Mesodermal cell (in vitro differentiated cells): Measurements from ENCODE around the gene ERICH6.

Source experiments
- H3K27ac ChIP-seq: 2 replicates; pipeline ENCODE4 v1.7.0; 2013; ENCODE audit warnings: mild to moderate bottlenecking, low read depth, low read length, moderate library complexity; ENCODE audit not compliant: severe bottlenecking
- H3K36me3 ChIP-seq: 2 replicates; pipeline ENCODE4 v1.7.1; 2013; ENCODE audit warnings: mild to moderate bottlenecking, low read length, moderate library complexity; ENCODE audit not compliant: control insufficient read depth, insufficient read depth
- H3K4me1 ChIP-seq: one replicate; pipeline ENCODE4 v1.7.1; 2013; ENCODE audit warnings: mild to moderate bottlenecking, low read length; ENCODE audit not compliant: insufficient read depth, control insufficient read depth, poor library complexity, severe bottlenecking
- H3K4me3 ChIP-seq: 2 replicates; pipeline ENCODE4 v1.7.0; 2013; ENCODE audit warnings: low read length, control low read depth, mild to moderate bottlenecking; ENCODE audit not compliant: insufficient read depth, poor library complexity, severe bottlenecking; ENCODE audit errors: extremely low read depth
- H3K9me3 ChIP-seq: 2 replicates; pipeline ENCODE4 v1.7.1; 2013; ENCODE audit warnings: mild to moderate bottlenecking, low read length, moderate library complexity; ENCODE audit not compliant: control insufficient read depth
- WGBS, 2 experiments: methylation state at CpG; one replicate each; pipeline ENCODE4 v1.1.5; 2013; ENCODE audit warnings: missing lambda C conversion rate in 2 of 2; ENCODE audit not compliant: insufficient coverage in 2 of 2; 5-methylcytosine and 5-hydroxymethylcytosine counted together

Gene ERICH6

DNA sequence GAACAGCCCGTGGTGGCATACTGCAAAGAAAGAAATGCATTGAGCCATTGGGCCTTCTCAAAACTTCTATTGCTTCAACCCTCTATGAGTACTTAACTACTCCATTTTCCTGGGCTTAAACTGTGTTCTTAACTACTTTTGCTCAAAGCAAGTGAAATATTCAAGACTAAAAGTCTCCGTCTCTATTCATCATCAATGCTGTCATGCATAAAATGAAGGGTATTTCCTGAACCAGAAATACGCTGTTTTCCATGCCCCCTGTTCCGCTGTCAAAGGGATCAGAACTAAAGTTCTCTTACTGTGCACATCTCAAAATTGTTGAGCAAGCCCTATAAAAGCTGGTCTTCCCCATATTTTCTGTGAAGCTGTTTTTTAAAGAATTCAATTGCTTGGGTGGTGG is 39.0 kb upstream of the ERICH6 start:
- 92 to 100% methylated on average over 4 of the region's 4 CpGs for WGBS, 2 experiments
- H3K9me3 ChIP-seq: no peaks in the 10 kb centered on the region
- no peak overlapping the region for H3K4me3 ChIP-seq
- peaks cover 32% of the 10 kb centered on the region for H3K36me3 ChIP-seq
- H3K27ac ChIP-seq: no peak overlapping the region
- H3K4me1 ChIP-seq: peaks cover 24% of the 10 kb centered on the region

DNA sequence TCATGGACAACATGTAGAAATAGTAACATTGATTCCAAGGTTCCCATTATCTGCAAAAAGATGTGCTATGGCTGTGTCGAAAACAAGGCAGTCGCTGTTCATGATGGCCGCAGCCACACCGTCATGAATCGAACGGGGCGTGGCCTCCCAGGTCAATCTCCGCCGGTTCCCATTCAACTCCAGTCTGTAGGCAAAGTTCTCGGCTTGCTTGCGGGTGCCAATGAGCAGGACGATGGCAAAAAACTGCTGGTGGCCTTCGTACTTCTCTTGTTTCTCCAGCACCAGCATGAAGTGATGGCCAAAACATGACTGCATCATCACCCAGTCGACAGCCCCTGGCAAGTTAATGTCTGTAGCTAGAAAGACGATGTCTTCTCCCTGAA is 38.4 kb upstream of the ERICH6 start:
- WGBS, 2 experiments: 93 to 96% methylated on average over 15 of the region's 15 CpGs
- no peak overlapping the region for H3K4me3 ChIP-seq
- H3K36me3 ChIP-seq: peaks cover 32% of the 10 kb centered on the region
- H3K27ac ChIP-seq: no peak overlapping the region
- H3K9me3 ChIP-seq: no peaks in the 10 kb centered on the region
- H3K4me1 ChIP-seq: peaks cover 27% of the 10 kb centered on the region

DNA sequence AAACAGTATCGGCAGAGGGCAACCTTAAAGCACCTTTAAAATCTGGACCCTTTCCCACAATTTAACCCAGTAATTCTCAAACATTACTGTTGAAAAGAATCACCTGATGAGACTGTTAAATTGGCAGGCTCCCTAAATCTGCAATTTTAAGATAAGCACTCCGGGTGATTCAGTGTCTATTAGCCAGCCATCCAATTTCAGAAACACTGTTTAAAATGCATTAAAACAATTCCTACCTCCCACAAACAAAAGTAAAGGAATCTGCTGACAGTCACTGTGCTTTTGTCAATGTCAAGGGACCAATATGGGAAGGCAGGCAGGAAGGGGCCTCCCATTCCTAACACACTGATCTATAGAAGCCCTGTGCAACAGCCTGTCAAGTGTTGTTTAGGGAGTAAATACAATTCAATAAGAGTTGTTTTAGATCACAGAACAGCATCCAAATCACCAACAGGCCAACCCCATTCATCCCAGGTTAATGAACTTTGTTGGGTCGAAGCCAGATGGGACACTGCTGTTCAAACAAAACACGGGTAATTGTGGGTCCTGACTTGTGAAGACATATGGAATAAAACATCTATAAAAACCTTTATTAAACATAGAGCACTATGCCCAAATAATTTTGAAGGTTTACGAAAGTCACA is 37.9 kb upstream of the ERICH6 start:
- H3K36me3 ChIP-seq: peaks cover 32% of the 10 kb centered on the region
- peaks cover 28% of the 10 kb centered on the region for H3K4me1 ChIP-seq
- H3K9me3 ChIP-seq: no peaks in the 10 kb centered on the region
- no peak overlapping the region for H3K27ac ChIP-seq
- 83 to 100% methylated on average over 2 of the region's 5 CpGs for WGBS, 2 experiments
- no peak overlapping the region for H3K4me3 ChIP-seq

DNA sequence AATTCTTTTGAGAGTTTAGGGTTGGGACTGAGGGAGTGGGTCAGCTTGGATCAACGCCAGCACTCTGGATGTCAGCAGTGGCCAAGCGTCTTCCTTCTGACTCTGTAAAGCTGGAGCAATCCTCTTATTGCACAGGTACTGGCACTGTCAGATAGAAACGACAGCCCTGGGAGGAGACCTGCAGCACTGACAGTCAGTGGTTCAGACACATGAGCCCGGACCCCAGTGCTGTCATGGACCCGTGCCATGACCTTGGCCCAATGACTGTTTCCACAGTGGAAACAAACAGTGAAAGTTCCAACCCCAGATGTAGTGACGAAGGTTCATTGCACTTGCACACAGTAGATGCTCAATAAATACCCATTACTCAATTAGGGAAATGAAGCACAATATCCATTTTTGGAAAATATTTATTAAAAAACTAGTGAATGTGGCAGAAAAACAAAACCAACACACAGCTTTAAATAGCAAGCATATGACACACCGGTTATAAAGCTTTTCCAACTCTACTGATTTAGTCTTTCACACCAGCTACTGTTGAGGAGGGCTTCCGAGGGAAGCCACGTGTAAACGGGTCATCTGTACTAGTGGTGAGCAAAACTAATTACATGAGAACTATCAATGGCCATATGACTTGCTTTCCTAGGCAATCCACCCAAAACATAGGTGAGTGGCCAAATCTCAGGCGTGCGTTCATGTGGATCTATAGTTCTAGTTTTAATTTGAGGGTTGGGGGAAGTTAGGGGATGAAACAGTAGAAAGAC is 37.2 kb upstream of the ERICH6 start:
- H3K4me1 ChIP-seq: peaks cover 28% of the 10 kb centered on the region
- peaks cover 27% of the 10 kb centered on the region for H3K36me3 ChIP-seq
- 95 to 96% methylated on average over 7 to 8 of the region's 12 CpGs for WGBS, 2 experiments
- H3K27ac ChIP-seq: no peak overlapping the region
- H3K4me3 ChIP-seq: no peak overlapping the region
- H3K9me3 ChIP-seq: no peaks in the 10 kb centered on the region

DNA sequence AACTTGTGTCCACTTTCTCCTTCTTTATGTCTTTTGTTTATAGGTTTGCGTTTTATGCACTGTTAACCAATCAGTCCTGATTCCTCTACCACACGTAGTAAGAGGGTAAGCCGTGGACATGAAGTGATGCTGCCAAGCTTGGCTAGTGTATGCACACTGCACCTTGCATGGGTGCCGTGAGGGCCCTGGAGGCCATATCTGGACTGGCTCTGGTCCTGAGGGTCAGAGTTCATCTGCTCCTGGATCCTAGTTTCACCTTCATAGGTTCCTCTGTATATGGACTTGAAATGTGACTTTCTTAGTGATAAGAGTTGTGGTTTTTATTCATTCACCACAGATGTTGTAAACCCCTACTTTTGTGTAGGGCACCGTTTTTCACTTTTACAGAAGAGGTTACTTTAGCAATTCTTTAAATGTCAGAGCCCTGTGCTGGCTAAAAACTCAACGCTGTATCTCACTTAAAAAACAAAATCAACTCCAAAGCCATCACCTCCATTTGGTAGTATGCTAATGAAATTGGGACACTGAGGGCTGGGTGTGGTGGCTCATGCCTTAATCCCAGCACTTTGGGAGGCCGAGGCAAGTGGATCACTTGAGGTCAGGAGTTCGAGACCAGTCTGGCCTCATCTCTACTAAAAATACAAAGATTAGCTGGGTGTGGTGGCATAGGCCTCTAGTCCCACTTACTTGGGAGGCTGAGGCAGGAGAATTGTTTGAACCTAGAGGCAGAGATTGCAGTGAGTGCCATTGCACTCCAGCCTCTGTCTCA is 36.3 kb upstream of the ERICH6 start:
- Histone ChIP-seq H3K4me1 (peaks cover 28% of the 10 kb centered on the region), H3K36me3 (peaks cover 23% of the 10 kb centered on the region), H3K9me3 (no peaks in the 10 kb centered on the region), H3K27ac (no peak overlapping the region), H3K4me3 (no peak overlapping the region)
- WGBS, 2 experiments: 94 to 97% methylated on average over 3 to 6 of the region's 8 CpGs

DNA sequence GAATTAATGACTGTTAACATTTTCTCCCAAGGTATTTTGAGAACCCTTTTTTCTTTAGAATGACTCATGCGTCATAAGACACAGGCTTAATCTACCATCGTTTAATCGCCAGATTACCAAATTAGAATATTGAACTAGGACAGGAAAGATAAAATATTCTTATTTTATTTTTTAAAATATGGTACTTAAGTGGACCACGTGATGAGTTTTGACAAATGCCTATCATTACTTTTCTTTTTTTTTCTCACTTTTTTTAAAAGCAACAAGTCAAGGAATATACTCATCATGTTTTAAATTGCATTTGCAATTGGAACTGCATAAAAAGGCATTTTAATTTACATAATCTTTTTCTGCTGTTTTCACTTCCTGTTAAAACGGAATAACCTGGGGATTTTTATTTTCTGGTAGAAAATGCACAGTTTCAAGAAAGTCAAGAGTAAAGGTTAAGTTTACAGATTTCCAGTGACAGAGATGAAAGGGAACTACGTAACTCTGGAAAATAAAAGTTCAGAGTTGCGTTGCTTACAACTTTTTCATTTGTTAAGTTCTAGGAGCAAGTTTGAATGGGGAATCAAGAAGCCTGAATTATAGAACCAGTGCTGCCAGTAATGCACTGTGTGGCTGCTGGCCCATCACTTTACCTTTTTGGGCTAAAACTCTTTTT is 35.6 kb upstream of the ERICH6 start:
- H3K9me3 ChIP-seq: no peaks in the 10 kb centered on the region
- 97 to 100% methylated on average over 2 to 3 of the region's 7 CpGs for WGBS, 2 experiments
- no peak overlapping the region for H3K27ac ChIP-seq
- peaks cover 23% of the 10 kb centered on the region for H3K36me3 ChIP-seq
- H3K4me1 ChIP-seq: peaks cover 25% of the 10 kb centered on the region
- H3K4me3 ChIP-seq: no peak overlapping the region

DNA sequence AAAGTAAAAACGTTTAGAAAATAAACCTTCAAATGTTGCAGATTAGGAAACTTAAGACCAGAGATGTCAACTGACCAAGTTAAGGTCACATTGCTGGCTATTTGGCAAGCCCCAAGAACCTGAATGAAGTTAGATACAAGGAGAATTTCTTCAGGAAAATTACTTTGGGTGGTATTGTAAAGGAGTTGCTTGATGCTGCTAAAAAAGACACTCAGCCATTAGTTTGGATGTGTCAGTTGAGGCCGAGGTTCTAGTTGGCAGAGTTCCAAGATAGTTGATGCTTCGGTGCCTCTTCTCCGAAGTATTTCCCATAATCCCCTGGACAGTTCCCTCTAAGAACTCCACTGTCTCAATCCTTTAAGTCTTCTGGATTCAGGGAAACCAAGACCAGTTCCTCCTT is 35.0 kb upstream of the ERICH6 start:
- Histone ChIP-seq H3K4me1 (peaks cover 19% of the 10 kb centered on the region), H3K36me3 (peaks cover 23% of the 10 kb centered on the region), H3K9me3 (no peaks in the 10 kb centered on the region), H3K27ac (peak overlapping the region; percentile 16), H3K4me3 (no peak overlapping the region)
- WGBS, 2 experiments: 69 to 82% methylated on average over 3 of the region's 4 CpGs

DNA sequence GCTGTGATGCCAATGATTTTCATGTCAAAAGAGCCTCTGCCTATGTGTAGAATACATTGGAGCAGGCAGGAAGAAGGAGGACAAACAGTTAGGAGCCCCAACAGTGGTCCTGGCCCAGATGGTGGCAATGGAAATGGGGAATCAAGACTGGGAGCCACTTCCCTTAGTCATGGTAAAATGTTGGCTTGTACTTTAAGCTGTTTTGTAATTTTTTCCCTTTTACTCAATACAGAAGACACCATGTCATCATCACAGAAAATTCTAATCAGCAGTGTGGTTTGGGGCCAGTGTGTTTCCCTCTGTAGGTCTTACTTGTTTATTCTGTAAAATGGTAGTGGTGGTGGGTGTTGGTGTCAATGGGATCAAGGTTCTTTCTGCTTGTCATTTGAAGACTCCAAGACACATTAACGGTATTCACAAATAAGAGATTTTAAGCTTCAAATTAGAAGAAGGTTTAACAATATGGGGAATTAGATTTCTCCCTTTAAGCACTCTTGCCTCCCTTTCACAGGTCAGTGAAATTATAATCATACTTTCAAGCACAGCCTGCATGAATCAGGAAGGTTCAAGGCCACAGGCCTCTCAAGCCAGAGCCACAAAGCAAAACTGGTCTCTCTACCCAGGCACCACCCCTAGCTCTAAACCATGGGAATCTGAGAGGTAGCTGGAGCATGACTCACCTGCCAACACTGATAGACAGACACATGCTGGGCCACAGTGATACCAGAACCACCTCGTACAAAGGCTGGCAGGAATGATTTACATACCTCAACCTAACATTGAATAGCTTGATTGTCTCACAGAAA is 34.4 kb upstream of the ERICH6 start:
- 33% methylated on average over 1 of the region's 2 CpGs; no CpG with 5 or more reads in 1 of the 2 experiments for WGBS, 2 experiments
- Histone ChIP-seq H3K27ac (no peak overlapping the region), H3K36me3 (peaks cover 21% of the 10 kb centered on the region)

DNA sequence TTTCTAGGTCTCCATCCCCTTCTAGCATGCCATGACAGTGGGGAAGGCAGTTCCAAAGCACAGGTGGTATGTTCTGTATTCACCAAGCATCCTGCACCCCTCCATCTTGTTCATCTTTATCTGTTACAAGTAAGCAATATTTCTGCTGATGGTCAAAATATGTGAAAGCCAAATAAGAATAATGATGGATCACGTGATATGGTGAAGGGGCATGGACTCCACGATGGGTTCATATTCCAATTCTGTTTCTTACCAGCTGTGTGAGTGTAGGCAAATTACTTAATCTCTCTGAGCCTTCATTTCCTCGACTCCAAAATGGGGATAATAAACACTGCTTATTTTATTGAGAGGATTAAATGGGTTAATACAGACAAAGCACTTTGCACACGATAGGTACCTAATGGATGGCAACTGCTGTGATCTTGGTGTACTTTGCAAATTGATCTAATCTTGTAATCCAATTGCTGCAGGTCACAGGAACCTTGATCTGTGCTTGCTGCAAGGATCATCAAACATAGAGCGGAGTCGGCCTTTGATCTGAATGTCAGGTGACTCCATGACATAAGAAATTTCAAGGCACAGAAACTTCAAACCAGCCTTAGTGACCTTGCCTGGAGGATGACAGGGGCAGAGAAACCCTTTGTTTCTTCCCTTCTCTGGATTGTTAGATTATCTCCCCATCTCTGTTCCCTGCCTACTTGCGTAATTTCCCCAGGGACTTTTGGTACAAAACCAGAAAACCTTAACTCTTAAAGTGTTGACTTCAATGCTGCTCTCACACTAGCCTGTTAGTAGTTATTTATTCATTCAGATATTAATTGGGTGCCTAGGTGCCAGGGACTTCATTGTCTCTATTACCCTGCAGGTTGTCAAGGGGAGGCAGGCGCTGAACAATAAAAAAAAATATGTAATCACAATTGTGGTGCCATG is 33.4 kb upstream of the ERICH6 start:
- H3K9me3 ChIP-seq: no peaks in the 10 kb centered on the region
- 95 to 97% methylated on average over 7 of the region's 8 CpGs for WGBS, 2 experiments
- peaks cover 13% of the 10 kb centered on the region for H3K36me3 ChIP-seq
- H3K4me1 ChIP-seq: peaks cover 12% of the 10 kb centered on the region
- H3K4me3 ChIP-seq: no peak overlapping the region
- no peak overlapping the region for H3K27ac ChIP-seq

More for the DNA sequence above, 34.4 kb upstream of the ERICH6 start:
- Histone ChIP-seq H3K4me3 (no peak overlapping the region), H3K9me3 (no peaks in the 10 kb centered on the region), H3K4me1 (peaks cover 14% of the 10 kb centered on the region)
